Sigmoid colon (tissue), 7 donors: Measurements from ENCODE around the gene RETREG3. TPM values are rescaled to one million over a fixed set of nuclear protein-coding genes. Genes with fewer than 3 reads are reported as not detected.

Source experiments
- DNase-seq: peaks from one replicate; pipeline ENCODE4 v3.0.0-alpha.2; 2019
- H3K27ac ChIP-seq, 4 donors: fragments of 200-600 bp; sonication (generic); one replicate each; pipeline ENCODE4 v1.5.1; 2016 to 2019; ENCODE audit warnings: mild to moderate bottlenecking in 1 of 4
- H3K27me3 ChIP-seq, 3 donors: fragments of 200-600 bp; sonication (generic); one replicate each; pipeline ENCODE4 v1.5.1; 2019; ENCODE audit warnings: mild to moderate bottlenecking in 1 of 3
- H3K36me3 ChIP-seq, 4 donors: fragments of 200-600 bp; sonication (generic); one replicate each; pipeline ENCODE4 v1.5.1; 2016 to 2019
- H3K4me1 ChIP-seq, 4 donors: fragments of 200-600 bp; sonication (generic); one replicate each; pipeline ENCODE4 v1.5.1; 2017 to 2019
- H3K4me3 ChIP-seq, 4 donors: fragments of 200-600 bp; sonication (generic); one replicate each; pipeline ENCODE4 v1.5.1; 2017 to 2019; ENCODE audit warnings: mild to moderate bottlenecking in 2 of 4, moderate library complexity in 1 of 4
- H3K9me3 ChIP-seq, 4 donors: fragments of 200-600 bp in 3 of 4; sonication (generic) in 3 of 4; one replicate each; pipeline versions ENCODE4 v1.5.1 to v1.6.1; 2013 to 2019
- EP300 ChIP-seq, 4 donors: sonication (generic); formaldehyde crosslinking; IDR thresholded peaks; one replicate each; pipeline ENCODE4 v1.6.1; 2017; ENCODE audit warnings: antibody characterized with exemption in 4 of 4
- POLR2A ChIP-seq, 2 donors: fragments of 450-650 bp; IDR thresholded peaks; one replicate each; pipeline ENCODE4 v1.6.1; 2016; ENCODE audit warnings: antibody characterized with exemption in 2 of 2, mild to moderate bottlenecking in 2 of 2, moderate library complexity in 2 of 2
- POLR2AphosphoS5 ChIP-seq, 4 donors: sonication (generic); formaldehyde crosslinking; IDR thresholded peaks; one replicate each; pipeline ENCODE4 v1.6.1; 2017; ENCODE audit warnings: antibody characterized with exemption in 4 of 4
- WGBS, 2 donors: extraction: QIAGEN DNeasy Blood & Tissue Kit; methylation state at CpG; one replicate each; pipeline ENCODE4 v1.1.7; 2013; 5-methylcytosine and 5-hydroxymethylcytosine counted together
- intact Hi-C: fragments of 100-400 bp; cut with DNase I; formaldehyde crosslinking; loops from one replicate; pipeline ENCODE4 v1.15.1; 2023
- polyA plus RNA-seq, 3 donors: library from polyadenylated mRNA; stranded (reverse); fragments of 200-250 nt; gene quantifications; one replicate each; pipeline ENCODE4 v1.2.3, GENCODE V29; 2013
- total RNA-seq, 4 donors: library from RNA; depleted of rRNA; stranded (reverse); fragments of >200 nt; gene quantifications; one replicate each; pipeline ENCODE4 v1.1.0, GENCODE V29; 2016
- TF ChIP-seq, protein P1 (sequence below), 4 experiments: fragments of 450-650 bp in 3 of 4; fragments of 200-600 bp in 1 of 4; IDR thresholded peaks; one replicate each; pipeline ENCODE4 v1.5.1; 2016 to 2019; ENCODE audit warnings: antibody characterized with exemption in 4 of 4, mild to moderate bottlenecking in 3 of 4, moderate library complexity in 2 of 4
- donor health status: healthy with polysubstance abuse.
- donor health status: Bipolar disorder and iron deficiency.
- donor health status: healthy.

Gene RETREG3
- total and polyA plus RNA-seq, 7 donors = 7.2 to 82.0 (median 47.1) TPM

DNA sequence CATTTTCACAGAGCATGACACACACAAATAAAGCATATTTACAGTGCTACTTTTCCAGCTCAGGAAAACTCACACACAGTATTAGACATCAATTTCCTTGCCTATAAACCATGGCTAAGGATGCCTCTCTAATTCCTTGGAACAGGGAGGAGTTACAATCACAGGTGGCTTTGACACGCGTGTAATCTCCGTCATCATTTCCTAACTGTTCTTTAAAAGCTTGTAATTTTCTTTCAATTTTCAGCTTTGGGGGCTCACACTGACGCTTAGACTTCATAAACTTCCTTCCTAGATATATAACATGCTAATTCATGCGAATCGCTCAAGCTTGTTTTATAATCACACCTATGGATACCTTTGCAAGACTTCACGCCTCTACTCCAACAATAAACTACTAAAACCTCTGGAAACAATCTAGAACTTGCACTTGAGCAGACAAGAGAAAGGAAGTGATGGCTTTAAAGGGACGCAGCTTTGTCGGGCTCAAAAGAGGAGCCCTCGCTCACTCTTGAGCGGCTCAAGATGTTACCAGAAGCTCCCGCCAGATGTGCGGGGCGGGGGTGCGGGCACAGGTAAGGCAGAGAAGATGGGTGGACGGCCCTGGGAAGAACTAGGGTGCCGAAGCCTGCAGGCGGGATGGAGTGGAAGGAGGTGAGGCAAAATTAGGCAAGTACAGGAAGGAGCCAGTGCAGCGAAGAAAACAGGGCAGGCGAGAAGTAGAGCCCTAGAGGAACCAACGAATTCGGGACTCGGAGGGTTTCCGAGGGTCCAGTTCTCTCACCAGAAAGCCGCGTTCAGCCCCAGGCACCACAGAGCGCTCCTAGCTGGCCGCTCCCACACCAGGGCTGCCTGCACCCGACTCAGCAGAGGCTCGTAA is 631 bp downstream of the RETREG3 start:
- Histone ChIP-seq H3K4me1 (peaks cover 0 to 45% (median 38%) of the 10 kb centered on the region in 4 donors), H3K36me3 (peaks cover 0 to 19% (median 10%) of the 10 kb centered on the region in 4 donors), H3K4me3 (peak overlapping the region; percentile 82 to 97 (median 87)), H3K27ac (peak overlapping the region; percentile 91 to 97 (median 94)), H3K9me3 (no peaks in the 10 kb centered on the region), H3K27me3 (no peaks in the 10 kb centered on the region)
- intact Hi-C loops = loop anchor here (1.0 kb wide), 2 partner anchors 45 to 72 kb away; no protein-coding TSS in a partner anchor
- 0 to 1% methylated on average over 30 of the region's 30 CpGs for WGBS, 2 donors
- DNase-seq = no peak
- TF ChIP-seq POLR2A (IDR thresholded peaks at IDR 0.05) (no peak), POLR2AphosphoS5 (IDR thresholded peaks at IDR 0.05) (no peak)
- TF ChIP-seq, protein P1, sequence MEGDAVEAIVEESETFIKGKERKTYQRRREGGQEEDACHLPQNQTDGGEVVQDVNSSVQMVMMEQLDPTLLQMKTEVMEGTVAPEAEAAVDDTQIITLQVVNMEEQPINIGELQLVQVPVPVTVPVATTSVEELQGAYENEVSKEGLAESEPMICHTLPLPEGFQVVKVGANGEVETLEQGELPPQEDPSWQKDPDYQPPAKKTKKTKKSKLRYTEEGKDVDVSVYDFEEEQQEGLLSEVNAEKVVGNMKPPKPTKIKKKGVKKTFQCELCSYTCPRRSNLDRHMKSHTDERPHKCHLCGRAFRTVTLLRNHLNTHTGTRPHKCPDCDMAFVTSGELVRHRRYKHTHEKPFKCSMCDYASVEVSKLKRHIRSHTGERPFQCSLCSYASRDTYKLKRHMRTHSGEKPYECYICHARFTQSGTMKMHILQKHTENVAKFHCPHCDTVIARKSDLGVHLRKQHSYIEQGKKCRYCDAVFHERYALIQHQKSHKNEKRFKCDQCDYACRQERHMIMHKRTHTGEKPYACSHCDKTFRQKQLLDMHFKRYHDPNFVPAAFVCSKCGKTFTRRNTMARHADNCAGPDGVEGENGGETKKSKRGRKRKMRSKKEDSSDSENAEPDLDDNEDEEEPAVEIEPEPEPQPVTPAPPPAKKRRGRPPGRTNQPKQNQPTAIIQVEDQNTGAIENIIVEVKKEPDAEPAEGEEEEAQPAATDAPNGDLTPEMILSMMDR (IDR thresholded peaks at IDR 0.05) = peak in 1 of 4 experiments; percentile 5

DNA sequence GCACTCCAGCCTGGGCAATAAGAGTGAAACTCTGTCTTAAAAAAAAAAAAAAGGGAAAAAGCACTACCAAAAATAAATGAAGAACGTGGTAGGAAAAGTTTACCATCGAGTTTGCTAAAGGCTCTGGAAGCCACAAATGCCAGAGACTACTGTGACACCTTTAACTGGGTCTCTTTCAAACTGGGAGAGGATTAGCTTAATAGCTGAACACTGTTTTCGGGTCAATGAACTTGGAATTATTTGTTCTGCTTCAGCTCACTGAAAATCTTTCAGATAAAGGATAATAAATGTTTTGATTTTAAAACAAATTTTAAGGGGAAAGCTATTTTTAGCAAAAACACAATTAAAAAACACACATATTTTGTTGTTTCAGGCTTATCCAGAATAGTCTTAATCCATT is 1.4 kb downstream of the RETREG3 start:
- DNase-seq = no peak
- Histone ChIP-seq H3K27ac (peak overlapping the region in 3 of 4 donors; percentile 93 to 97 (median 95)), H3K4me1 (peaks cover 0 to 49% (median 38%) of the 10 kb centered on the region in 4 donors), H3K27me3 (no peaks in the 10 kb centered on the region), H3K9me3 (no peaks in the 10 kb centered on the region), H3K4me3 (peak overlapping the region; percentile 82 to 97 (median 87)), H3K36me3 (peaks cover 0 to 15% (median 6%) of the 10 kb centered on the region in 4 donors)
- WGBS, 2 donors = 72 to 76% methylated on average over 3 of the region's 3 CpGs
- intact Hi-C loops = no loop called here
- no peak for TF ChIP-seq POLR2AphosphoS5 (IDR thresholded peaks at IDR 0.05)

DNA sequence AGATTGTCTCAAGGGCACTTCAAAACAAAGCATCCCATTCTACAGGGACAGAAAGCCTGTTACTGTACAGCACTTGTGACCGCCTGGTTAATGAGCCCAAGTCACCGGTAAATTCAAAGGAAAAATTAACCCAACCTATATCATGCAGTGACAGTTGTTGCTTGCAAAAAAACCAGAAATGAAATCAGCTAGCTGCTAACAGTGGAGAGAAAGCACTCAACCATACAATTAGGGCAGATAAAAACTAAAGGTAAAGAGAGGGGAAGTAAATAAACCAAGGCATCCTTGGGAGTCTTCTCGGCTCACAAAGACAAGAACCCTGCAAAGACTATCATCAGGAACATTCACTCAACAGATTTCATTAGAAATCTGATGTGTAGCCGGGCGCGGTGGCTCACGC is 5.9 kb downstream of the RETREG3 start:
- H3K9me3 ChIP-seq = no peaks in the 10 kb centered on the region

DNA sequence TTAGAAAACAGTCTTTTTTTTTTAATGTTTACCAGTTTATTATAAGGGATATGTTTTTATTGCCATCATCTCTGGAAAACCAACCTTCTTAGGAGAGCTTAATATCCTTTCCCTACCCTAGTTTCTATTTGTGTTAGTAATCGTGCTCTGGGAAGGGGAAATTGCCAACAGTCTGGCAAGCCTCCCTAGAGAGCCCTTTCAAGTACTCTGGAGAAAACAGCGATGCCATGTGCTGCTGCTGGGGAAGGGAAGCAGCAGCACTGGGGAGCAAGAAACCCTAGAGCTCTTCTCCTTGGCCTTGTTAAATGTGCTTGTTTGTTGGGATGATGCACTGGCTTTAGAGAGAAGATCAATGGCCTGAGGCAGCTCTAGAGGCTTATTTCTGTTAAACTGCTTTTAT is 10.3 kb downstream of the RETREG3 start:
- H3K9me3 ChIP-seq = no peaks in the 10 kb centered on the region
- H3K4me1 ChIP-seq = peaks cover 0 to 19% (median 11%) of the 10 kb centered on the region in 4 donors
- TF ChIP-seq, protein P1 (IDR thresholded peaks at IDR 0.05) = no peak
- TF ChIP-seq POLR2AphosphoS5 (IDR thresholded peaks at IDR 0.05) = no peak
- TF ChIP-seq EP300 (IDR thresholded peaks at IDR 0.05) = no peak
- no peak for TF ChIP-seq POLR2A (IDR thresholded peaks at IDR 0.05)
- peaks cover 0 to 18% (median 3%) of the 10 kb centered on the region in 4 donors for H3K36me3 ChIP-seq
- H3K27ac ChIP-seq = peak overlapping the region in 1 of 4 donors; percentile 29
- no peak overlapping the region for H3K4me3 ChIP-seq
- intact Hi-C loops = no loop called here
- peak; percentile 62 for DNase-seq
- WGBS, 2 donors = 35 to 38% methylated on average over 2 of the region's 2 CpGs
- no peaks in the 10 kb centered on the region for H3K27me3 ChIP-seq

More for the DNA sequence above, 5.9 kb downstream of the RETREG3 start:
- peaks cover 0 to 8% (median 3%) of the 10 kb centered on the region in 4 donors for H3K36me3 ChIP-seq
- peaks cover 0 to 45% (median 43%) of the 10 kb centered on the region in 4 donors for H3K4me1 ChIP-seq
- TF ChIP-seq, protein P1 (IDR thresholded peaks at IDR 0.05) = no peak
- no peak for TF ChIP-seq EP300 (IDR thresholded peaks at IDR 0.05)
- TF ChIP-seq POLR2A (IDR thresholded peaks at IDR 0.05) = no peak
- no peak for TF ChIP-seq POLR2AphosphoS5 (IDR thresholded peaks at IDR 0.05)
- H3K27ac ChIP-seq = no peak overlapping the region
- no peaks in the 10 kb centered on the region for H3K27me3 ChIP-seq
- 94 to 96% methylated on average over 7 of the region's 7 CpGs for WGBS, 2 donors
- no peak for DNase-seq
- no peak overlapping the region for H3K4me3 ChIP-seq
- intact Hi-C loops = no loop called here

DNA sequence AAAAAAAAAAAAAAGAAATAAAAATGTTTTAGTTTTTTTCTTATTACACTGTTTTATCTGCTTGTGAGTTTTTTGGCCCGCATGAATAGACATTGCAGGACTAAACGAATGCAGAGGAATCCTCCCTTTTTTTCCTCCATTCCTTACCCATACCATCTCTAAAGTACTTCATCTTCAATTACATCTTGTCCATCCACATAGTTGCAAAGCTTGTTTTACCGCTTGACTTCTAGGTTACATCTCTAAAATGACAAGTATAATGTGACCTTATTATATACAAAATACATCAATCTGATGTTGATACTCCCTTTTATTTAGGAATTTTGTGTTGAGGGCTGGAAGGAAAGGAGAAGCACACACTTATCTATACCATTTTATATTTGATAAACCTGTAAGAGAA is 12.8 kb downstream of the RETREG3 start:
- Histone ChIP-seq H3K27ac (no peak overlapping the region), H3K27me3 (no peaks in the 10 kb centered on the region), H3K36me3 (peaks cover 0 to 23% (median 4%) of the 10 kb centered on the region in 4 donors), H3K4me3 (no peak overlapping the region), H3K4me1 (peaks cover 0 to 14% (median 11%) of the 10 kb centered on the region in 4 donors), H3K9me3 (no peaks in the 10 kb centered on the region)
- no peak for TF ChIP-seq POLR2A (IDR thresholded peaks at IDR 0.05)
- no peak for TF ChIP-seq EP300 (IDR thresholded peaks at IDR 0.05)
- no peak for TF ChIP-seq POLR2AphosphoS5 (IDR thresholded peaks at IDR 0.05)
- TF ChIP-seq, protein P1 (IDR thresholded peaks at IDR 0.05) = no peak
- WGBS, 2 donors = 91 to 94% methylated on average over 3 of the region's 3 CpGs
- intact Hi-C loops = no loop called here
- DNase-seq = no peak
